ENCODE data around the gene MRM3. TPM values are rescaled to one million over a fixed set of nuclear protein-coding genes. Genes with fewer than 3 reads are reported as not detected.
"Not testable (repeated sequence)": the region's sequence is repeated elsewhere in the genome, so short reads cannot be mapped to it uniquely, and the experiment has no call there.

The MRM3 gene
- total RNA-seq, 4 donors from 2014 or later = 1.00 to 13.4 (median 12.5) TPM; not detected in 1

DNA sequence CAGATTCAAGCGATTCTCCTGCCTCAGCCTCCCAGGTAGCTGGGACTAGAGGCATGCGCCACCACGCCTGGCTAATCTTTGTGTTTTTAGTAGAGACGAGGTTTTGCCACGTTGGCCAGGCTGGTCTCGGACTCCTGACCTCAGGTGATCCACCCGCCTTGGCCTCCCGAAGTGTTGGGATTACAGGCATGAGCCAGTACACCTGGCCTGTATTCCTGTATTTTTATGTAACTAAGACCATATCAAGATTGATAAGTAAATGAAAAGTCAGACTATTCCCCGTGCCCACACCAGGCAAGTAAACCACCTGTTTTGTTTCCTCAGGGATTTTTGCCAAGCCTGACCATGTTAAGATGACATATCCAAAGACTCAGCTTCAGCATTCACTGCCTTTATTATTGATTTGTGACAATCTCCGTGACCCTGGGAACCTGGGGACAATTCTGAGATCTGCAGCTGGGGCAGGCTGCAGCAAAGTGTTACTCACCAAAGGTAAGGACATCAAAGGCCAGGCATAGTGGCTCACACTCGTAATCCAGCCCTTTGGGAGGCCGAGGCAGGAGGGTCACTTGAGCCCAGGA is 5.6 kb downstream of the MRM3 start:
- in situ Hi-C loops (cut with MboI; ENCODE audit: low pct_ligation_motif_present in 1 of 4, low pct_unique_long_range_greater_than_20kb in 1 of 4, low sequenced_read_pairs in 3 of 4) (loop anchor here in 2 of 4 donors (10.0 kb wide), 1 partner anchor 197 kb away; no protein-coding TSS in a partner anchor), intact Hi-C loops (cut with DNase I; ENCODE audit: low total_unique reads) (no loop called here)
- Histone ChIP-seq H3K4me1 (peaks cover 0 to 17% (median 7%) of the 10 kb centered on the region in 4 donors), H3K27ac (no peak overlapping the region), H3K9me3 (no peaks in the 10 kb centered on the region), H3K27me3 (no peaks in the 10 kb centered on the region), H3K36me3 (peaks cover 0 to 15% (median 5%) of the 10 kb centered on the region in 4 donors), H3K4me3 (no peak overlapping the region)
- DNase-seq = no peak
- 91 to 100% methylated on average over 3 to 12 of the region's 12 CpGs for WGBS, 2 donors (ENCODE audit: low coverage in 1 of 2)
- TF ChIP-seq EP300 (IDR thresholded peaks at IDR 0.05; ENCODE audit: low read depth) = no peak

DNA sequence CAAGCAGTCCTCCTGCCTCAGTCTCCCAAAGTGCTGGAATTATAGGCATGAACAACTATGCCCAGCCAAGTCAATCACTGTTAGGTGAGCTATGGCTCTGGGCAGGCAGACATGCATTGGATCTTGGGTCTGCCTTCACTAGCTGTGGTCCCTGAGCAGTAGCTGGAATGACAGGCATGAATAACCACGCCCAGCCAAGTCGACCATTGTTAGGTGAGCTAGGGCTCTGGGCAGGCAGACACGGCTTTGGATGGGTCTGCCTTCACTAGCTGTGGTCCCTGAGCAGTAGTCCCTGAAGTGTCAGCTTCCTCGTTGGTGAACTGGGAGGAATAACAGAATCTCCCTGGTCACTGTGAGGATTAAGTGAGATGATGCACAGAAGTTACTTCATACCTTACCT is 6.4 kb downstream of the MRM3 start:
- Histone ChIP-seq H3K36me3 (peaks cover 0 to 16% (median 5%) of the 10 kb centered on the region in 4 donors), H3K4me1 (peaks cover 0 to 8% (median 0%) of the 10 kb centered on the region in 4 donors), H3K27ac (no peak overlapping the region), H3K9me3 (no peaks in the 10 kb centered on the region), H3K4me3 (no peak overlapping the region), H3K27me3 (no peaks in the 10 kb centered on the region)
- TF ChIP-seq POLR2A (IDR thresholded peaks at IDR 0.05) = no peak
- TF ChIP-seq, protein P1, sequence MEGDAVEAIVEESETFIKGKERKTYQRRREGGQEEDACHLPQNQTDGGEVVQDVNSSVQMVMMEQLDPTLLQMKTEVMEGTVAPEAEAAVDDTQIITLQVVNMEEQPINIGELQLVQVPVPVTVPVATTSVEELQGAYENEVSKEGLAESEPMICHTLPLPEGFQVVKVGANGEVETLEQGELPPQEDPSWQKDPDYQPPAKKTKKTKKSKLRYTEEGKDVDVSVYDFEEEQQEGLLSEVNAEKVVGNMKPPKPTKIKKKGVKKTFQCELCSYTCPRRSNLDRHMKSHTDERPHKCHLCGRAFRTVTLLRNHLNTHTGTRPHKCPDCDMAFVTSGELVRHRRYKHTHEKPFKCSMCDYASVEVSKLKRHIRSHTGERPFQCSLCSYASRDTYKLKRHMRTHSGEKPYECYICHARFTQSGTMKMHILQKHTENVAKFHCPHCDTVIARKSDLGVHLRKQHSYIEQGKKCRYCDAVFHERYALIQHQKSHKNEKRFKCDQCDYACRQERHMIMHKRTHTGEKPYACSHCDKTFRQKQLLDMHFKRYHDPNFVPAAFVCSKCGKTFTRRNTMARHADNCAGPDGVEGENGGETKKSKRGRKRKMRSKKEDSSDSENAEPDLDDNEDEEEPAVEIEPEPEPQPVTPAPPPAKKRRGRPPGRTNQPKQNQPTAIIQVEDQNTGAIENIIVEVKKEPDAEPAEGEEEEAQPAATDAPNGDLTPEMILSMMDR (IDR thresholded peaks at IDR 0.05) = no peak
- in situ Hi-C loops (cut with MboI; ENCODE audit: low pct_ligation_motif_present in 1 of 4, low pct_unique_long_range_greater_than_20kb in 1 of 4, low sequenced_read_pairs in 3 of 4) = loop anchor here in 2 of 4 donors (10.0 kb wide), 1 partner anchor 196 kb away; no protein-coding TSS in a partner anchor
- WGBS, 2 donors (ENCODE audit: low coverage in 1 of 2) = 86% methylated on average over 4 of the region's 4 CpGs; no CpG with 5 or more reads in 1 of the 2 donors
- intact Hi-C loops (cut with DNase I; ENCODE audit: low total_unique reads) = no loop called here
- no peak for DNase-seq

DNA sequence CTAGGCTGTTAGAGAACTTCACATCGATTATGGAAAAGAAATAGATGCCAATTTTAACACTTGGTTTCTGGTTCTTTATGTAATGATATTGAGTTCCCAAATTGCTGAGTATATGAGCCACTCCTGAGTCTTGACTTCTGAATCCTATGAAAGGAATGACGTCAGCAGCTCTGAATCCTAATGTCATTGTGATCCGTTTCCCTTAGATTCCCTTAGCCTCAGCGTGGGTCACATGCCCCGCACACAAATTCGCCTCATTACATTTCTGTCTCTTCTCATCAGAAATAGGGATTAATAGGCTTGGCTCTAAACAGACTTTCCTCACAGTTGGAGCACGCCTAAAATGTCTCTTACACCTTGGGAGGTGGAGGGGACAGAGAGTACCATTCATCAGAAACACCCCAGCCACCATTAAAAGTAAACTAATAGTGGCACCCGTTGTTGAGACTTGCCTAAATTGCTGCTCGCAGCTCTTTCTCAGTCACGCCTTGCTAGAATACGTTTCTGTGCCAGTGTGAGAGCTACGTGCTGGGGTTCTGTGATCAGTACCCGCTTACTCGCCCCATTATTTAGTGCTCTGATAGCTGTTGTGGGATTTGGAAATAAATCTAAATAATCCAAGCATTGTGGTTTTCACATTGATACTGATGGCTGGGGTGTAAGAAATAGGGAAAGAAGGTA is 7.1 kb downstream of the MRM3 start:
- whole genome bisulfite sequencing, 2 donors (ENCODE audit: low coverage in 1 of 2) = 92 to 96% methylated on average over 10 to 14 of the region's 14 CpGs

DNA sequence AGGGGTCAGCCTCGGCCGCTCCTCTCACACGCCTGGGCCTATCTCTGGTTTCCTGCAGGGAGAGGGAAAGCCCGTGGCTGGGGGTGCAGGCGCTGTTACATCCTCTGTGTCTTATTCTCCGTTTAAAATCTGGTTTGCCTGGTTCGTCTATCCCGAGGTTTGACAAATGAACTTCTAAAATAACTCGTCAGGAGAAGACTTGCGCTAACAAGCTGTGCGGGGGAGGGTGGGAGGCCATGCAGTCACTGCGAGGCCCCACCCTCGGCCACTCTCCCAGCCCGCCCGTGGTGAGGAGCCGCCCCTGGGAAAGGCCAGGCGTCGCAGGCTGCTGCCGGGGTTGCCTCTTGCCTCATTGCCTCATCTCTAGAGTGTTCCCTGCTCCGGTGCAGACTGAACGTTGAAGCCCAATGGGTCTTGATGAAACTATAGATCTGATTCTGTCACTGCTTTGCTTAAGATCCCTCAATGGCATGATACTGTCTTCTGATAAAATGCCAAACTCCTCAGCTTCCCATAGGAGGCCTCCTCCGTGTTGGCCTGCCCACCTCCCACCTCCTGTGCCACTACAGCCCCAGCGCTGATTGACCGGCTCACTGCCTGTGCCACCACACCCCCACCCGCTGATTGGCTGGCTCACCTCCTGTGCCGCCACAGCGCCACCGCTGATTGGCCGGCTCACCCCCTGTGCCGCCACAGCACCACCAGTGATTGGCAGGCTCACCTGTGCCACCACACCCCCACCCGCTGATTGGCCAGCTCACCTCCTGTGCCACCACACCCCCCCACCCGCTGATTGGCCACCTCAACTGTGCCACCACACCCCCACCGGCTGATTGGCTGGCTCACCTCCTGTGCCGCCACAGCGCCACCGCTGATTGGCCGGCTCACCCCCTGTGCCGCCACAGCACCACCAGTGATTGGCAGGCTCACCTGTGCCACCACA is 8.0 kb downstream of the MRM3 start:
- WGBS, 2 donors (ENCODE audit: low coverage in 1 of 2) = 87 to 90% methylated on average over 4 to 27 of the region's 38 CpGs
- H3K4me3 ChIP-seq; intact Hi-C loops (cut with DNase I; ENCODE audit: low total_unique reads); H3K27ac ChIP-seq; H3K9me3 ChIP-seq; DNase-seq; H3K27me3 ChIP-seq; H3K4me1 ChIP-seq: not testable (repeated sequence)
- peaks cover 0 to 16% (median 5%) of the 10 kb centered on the region in 4 donors for H3K36me3 ChIP-seq
- in situ Hi-C loops (cut with MboI; ENCODE audit: low pct_ligation_motif_present in 1 of 4, low pct_unique_long_range_greater_than_20kb in 1 of 4, low sequenced_read_pairs in 3 of 4) = loop anchor here (10.0 kb wide), 1 partner anchor 195 kb away; no protein-coding TSS in a partner anchor

More for the DNA sequence above, 7.1 kb downstream of the MRM3 start:
- Histone ChIP-seq H3K27me3 (no peaks in the 10 kb centered on the region), H3K4me1 (peaks cover 0 to 2% (median 0%) of the 10 kb centered on the region in 4 donors), H3K4me3 (no peak overlapping the region), H3K27ac (no peak overlapping the region), H3K9me3 (no peaks in the 10 kb centered on the region), H3K36me3 (peaks cover 0 to 16% (median 5%) of the 10 kb centered on the region in 4 donors)
- TF ChIP-seq POLR2AphosphoS5 (IDR thresholded peaks at IDR 0.05) (no peak), EP300 (IDR thresholded peaks at IDR 0.05; ENCODE audit: low read depth) (no peak)
- TF ChIP-seq, protein P1 (IDR thresholded peaks at IDR 0.05) = no peak
- in situ Hi-C loops (cut with MboI; ENCODE audit: low pct_ligation_motif_present in 1 of 4, low pct_unique_long_range_greater_than_20kb in 1 of 4, low sequenced_read_pairs in 3 of 4) (loop anchor here in 2 of 4 donors (10.0 kb wide), 1 partner anchor 196 kb away; no protein-coding TSS in a partner anchor), intact Hi-C loops (cut with DNase I; ENCODE audit: low total_unique reads) (no loop called here)
- no peak for DNase-seq

DNA sequence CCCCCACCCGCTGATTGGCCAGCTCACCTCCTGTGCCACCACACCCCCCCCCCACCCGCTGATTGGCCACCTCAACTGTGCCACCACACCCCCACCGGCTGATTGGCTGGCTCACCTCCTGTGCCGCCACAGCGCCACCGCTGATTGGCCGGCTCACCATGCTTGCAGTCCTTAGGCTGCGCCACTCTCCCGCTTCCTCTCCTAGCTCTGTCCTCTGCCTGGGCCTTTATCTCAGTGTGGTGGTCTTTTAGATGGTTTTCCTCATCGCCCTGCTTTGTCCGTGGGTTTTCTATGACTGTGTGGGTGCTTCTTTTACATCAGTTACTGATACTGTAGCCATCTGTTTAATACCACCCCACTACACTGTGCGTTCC is 8.7 kb downstream of the MRM3 start:
- intact Hi-C loops (cut with DNase I; ENCODE audit: low total_unique reads); H3K27ac ChIP-seq; H3K27me3 ChIP-seq; H3K4me3 ChIP-seq; H3K9me3 ChIP-seq; DNase-seq: not testable (repeated sequence)
- peaks cover 0 to 13% (median 9%) of the 10 kb centered on the region in 4 donors for H3K4me1 ChIP-seq
- H3K36me3 ChIP-seq = peaks cover 0 to 16% (median 5%) of the 10 kb centered on the region in 4 donors
- 79 to 100% methylated on average over 1 to 8 of the region's 12 CpGs for WGBS, 2 donors (ENCODE audit: low coverage in 1 of 2)
- in situ Hi-C loops (cut with MboI; ENCODE audit: low pct_ligation_motif_present in 1 of 4, low pct_unique_long_range_greater_than_20kb in 1 of 4, low sequenced_read_pairs in 3 of 4) = loop anchor here in 2 of 4 donors (10.0 kb wide), 1 partner anchor 194 kb away; no protein-coding TSS in a partner anchor

All from transverse colon (tissue), 4 donors.